Omental fat pad (tissue), 4 donors: ENCODE results near the gene RPS6KA4. TPM values are rescaled to one million over a fixed set of nuclear protein-coding genes. Genes with fewer than 3 reads are reported as not detected.

ENCODE experiments used
- ATAC-seq: fragments of 150-250 bp; one replicate; pipeline ENCODE4 v1.9.1; 2016; ENCODE audit warnings: mild to moderate bottlenecking, moderate library complexity; ENCODE audit not compliant: low FRiP score
- DNase-seq: peaks from one replicate; pipeline ENCODE4 v3.0.0-alpha.2; 2019; ENCODE audit warnings: low spot score
- CTCF ChIP-seq, 3 donors: fragments of 450-650 bp; IDR thresholded peaks; one replicate each; pipeline ENCODE4 v1.5.1; 2016 to 2017; ENCODE audit warnings: antibody characterized with exemption in 3 of 3, mild to moderate bottlenecking in 3 of 3, moderate library complexity in 2 of 3
- total RNA-seq, 4 donors: library from RNA; depleted of rRNA; stranded (reverse); fragments of >200 nt; gene quantifications; one replicate each; pipeline ENCODE4 v1.1.0, GENCODE V29; 2016

The RPS6KA4 gene
- total RNA-seq, 4 donors from 2014 or later: 15.7 to 64.2 (median 28.1) TPM

- no peak for DNase-seq
- ATAC-seq: no peak
- no peak for TF ChIP-seq CTCF (IDR thresholded peaks at IDR 0.05)
Observed at GRCh38 chr11:64343767-64344559, 15.0 kb upstream of the RPS6KA4 start.

GRCh38 chr11:64344787-64345186 lies 14.2 kb upstream of the RPS6KA4 start:
- no peak for TF ChIP-seq CTCF (IDR thresholded peaks at IDR 0.05)
- DNase-seq: no peak

GRCh38 chr11:64347193-64347867 lies 11.6 kb upstream of the RPS6KA4 start:
- DNase-seq: no peak
- no peak for ATAC-seq
- no peak for TF ChIP-seq CTCF (IDR thresholded peaks at IDR 0.05)

More at GRCh38 chr11:64344787-64345186, 14.2 kb upstream of the RPS6KA4 start:
- ATAC-seq: no peak

- no peak for DNase-seq
- no peak for ATAC-seq
- TF ChIP-seq CTCF (IDR thresholded peaks at IDR 0.05): no peak
Observed at GRCh38 chr11:64348383-64349024, 10.5 kb upstream of the RPS6KA4 start.

- DNase-seq (no peak), ATAC-seq (no peak)
- TF ChIP-seq CTCF (IDR thresholded peaks at IDR 0.05): no peak
Observed at GRCh38 chr11:64349025-64349387, 10.0 kb upstream of the RPS6KA4 start.

- no peak for TF ChIP-seq CTCF (IDR thresholded peaks at IDR 0.05)
- ATAC-seq (no peak), DNase-seq (no peak)
Observed at GRCh38 chr11:64349404-64349803, 9.6 kb upstream of the RPS6KA4 start.
